DOHH2 (cell line): ENCODE data around the gene SIPA1.

Source experiments
- EZH2phosphoT487 ChIP-seq: fragments of 200-600 bp; sonication (generic); IDR thresholded peaks from 2 replicates; pipeline ENCODE4 v1.6.1; 2017; ENCODE audit warnings: borderline replicate concordance, mild to moderate bottlenecking, antibody characterized with exemption, low read length, moderate library complexity, mixed read lengths
- TF ChIP-seq, protein P1 (sequence below): fragments of 200-600 bp; sonication (generic); IDR thresholded peaks from one replicate; pipeline ENCODE4 v1.5.1; 2014; ENCODE audit warnings: antibody characterized with exemption, mild to moderate bottlenecking, low read depth, low read length; ENCODE audit not compliant: poor library complexity, severe bottlenecking

DNA sequence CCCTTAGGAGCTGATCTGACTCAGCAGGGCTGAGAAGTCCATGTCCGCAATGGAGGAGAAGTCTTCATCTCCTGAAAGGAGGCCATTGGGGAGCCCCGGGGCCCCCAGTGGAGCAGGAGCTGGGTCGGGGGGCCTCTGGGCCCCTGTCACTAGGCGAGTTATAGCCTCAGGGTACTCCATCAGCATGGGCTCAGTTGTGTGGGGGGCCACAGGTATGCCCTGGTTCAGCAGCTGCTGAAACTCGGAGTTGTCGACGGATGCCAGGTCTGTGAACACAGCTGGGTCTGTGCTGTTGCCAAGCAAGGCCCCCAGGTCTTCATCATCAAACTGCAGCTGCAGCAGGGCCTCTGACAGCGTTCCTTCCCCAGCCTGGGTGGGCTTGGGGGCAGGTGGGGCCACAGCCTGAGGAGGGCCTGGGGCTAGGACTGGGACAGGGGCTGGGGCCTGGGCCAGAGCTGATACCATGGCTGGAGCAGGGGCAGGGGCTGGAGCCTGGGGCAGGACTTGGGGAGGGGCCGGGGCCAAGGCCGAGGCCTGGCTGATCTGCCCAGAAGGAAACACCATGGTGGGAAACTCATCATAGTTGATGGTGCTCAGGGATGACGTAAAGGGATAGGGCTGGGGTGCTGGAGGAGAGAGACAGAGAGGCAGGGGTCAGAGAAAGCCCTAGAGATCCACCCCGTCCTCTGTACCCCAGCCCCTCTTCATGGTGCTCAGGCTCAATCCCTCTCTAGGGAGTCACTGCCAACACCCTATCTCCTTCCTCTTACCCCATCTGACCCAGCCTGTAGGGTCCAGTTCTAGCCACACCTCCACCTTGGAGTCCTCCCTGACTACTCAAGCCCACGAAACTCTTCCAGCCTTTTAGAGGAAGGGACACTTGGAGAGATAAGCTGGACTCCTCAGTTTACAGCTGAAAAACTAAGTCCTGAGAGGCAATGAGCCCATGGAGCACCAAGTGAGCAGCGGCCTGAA lies 16.8 kb downstream of the SIPA1 start:
- TF ChIP-seq, protein P1, sequence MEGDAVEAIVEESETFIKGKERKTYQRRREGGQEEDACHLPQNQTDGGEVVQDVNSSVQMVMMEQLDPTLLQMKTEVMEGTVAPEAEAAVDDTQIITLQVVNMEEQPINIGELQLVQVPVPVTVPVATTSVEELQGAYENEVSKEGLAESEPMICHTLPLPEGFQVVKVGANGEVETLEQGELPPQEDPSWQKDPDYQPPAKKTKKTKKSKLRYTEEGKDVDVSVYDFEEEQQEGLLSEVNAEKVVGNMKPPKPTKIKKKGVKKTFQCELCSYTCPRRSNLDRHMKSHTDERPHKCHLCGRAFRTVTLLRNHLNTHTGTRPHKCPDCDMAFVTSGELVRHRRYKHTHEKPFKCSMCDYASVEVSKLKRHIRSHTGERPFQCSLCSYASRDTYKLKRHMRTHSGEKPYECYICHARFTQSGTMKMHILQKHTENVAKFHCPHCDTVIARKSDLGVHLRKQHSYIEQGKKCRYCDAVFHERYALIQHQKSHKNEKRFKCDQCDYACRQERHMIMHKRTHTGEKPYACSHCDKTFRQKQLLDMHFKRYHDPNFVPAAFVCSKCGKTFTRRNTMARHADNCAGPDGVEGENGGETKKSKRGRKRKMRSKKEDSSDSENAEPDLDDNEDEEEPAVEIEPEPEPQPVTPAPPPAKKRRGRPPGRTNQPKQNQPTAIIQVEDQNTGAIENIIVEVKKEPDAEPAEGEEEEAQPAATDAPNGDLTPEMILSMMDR = no peak
- TF ChIP-seq EZH2phosphoT487 = no peak
